Astrocyte of the spinal cord (primary cell): ENCODE measurements around the gene IQSEC2.

ENCODE experiments used
- DNase-seq: peaks from one replicate; pipeline ENCODE4 v3.0.0; 2011; ENCODE audit warnings: low read depth, low spot score
- H3K4me3 ChIP-seq: 2 replicates; pipeline ENCODE4 v1.5.1; 2011; ENCODE audit warnings: low read depth, mild to moderate bottlenecking, low read length, moderate library complexity
- CTCF ChIP-seq: IDR thresholded peaks from 2 replicates; pipeline ENCODE4 v1.5.1; 2012; ENCODE audit warnings: low read depth, mild to moderate bottlenecking, low read length, inconsistent platforms
- in situ Hi-C: cut with HindIII; loops from 2 replicates; pipeline ENCODE4 v1.10.0; 2017; ENCODE audit warnings: low sequenced_read_pairs

Gene IQSEC2

GRCh38 chrX:53305996-53306937, 24.9 kb upstream of the IQSEC2 start:
- in situ Hi-C loops: no loop called here
- no peak for TF ChIP-seq CTCF

GRCh38 chrX:53305219-53305995, 24.0 kb upstream of the IQSEC2 start:
- no peak overlapping the region for H3K4me3 ChIP-seq
- no peak for DNase-seq
- in situ Hi-C loops: no loop called here
- TF ChIP-seq CTCF: no peak

More at GRCh38 chrX:53305996-53306937, 24.9 kb upstream of the IQSEC2 start:
- DNase-seq: no peak
- H3K4me3 ChIP-seq: no peak overlapping the region

GRCh38 chrX:53303195-53303594, 21.8 kb upstream of the IQSEC2 start:
- DNase-seq: no peak
- in situ Hi-C loops: no loop called here
- TF ChIP-seq CTCF: no peak

GRCh38 chrX:53300157-53300556, 18.8 kb upstream of the IQSEC2 start:
- no peak for TF ChIP-seq CTCF
- in situ Hi-C loops: no loop called here
- DNase-seq: no peak
- no peak overlapping the region for H3K4me3 ChIP-seq

More at GRCh38 chrX:53303195-53303594, 21.8 kb upstream of the IQSEC2 start:
- no peak overlapping the region for H3K4me3 ChIP-seq

GRCh38 chrX:53294024-53294648, 12.8 kb upstream of the IQSEC2 start:
- DNase-seq: no peak
- no peak overlapping the region for H3K4me3 ChIP-seq
- in situ Hi-C loops: no loop called here
- TF ChIP-seq CTCF: peak; percentile 33

- no peak overlapping the region for H3K4me3 ChIP-seq
- in situ Hi-C loops: no loop called here
- no peak for DNase-seq
- TF ChIP-seq CTCF: no peak
These were observed 10.2 kb upstream of the IQSEC2 start for GRCh38 chrX:53291596-53291995.
